ENCODE measurements around the gene AIG1.

- TF ChIP-seq EP300 (conservative IDR thresholded peaks at IDR 0.05; ENCODE audit: poor library complexity, severe bottlenecking) (no peak), EZH2 (IDR thresholded peaks at IDR 0.05; ENCODE audit: borderline replicate concordance, insufficient read depth, low read length, poor library complexity, severe bottlenecking) (no peak), TAF1 (IDR thresholded peaks at IDR 0.05; ENCODE audit: low read depth) (no peak)
Measured at GRCh38 chr6:143288923-143289322, 228.2 kb downstream of the AIG1 start.
